Activated CD4-positive, CD25-positive, alpha-beta regulatory T cell treated with anti-CD3 and anti-CD28 coated beads, Interleukin-2, amount 50 U/mL, for 16 hours (primary cell): ENCODE data around the gene SLC13A2.
"Not testable (repeated sequence)": the region's sequence is repeated elsewhere in the genome, so short reads cannot be mapped to it uniquely, and the experiment has no call there.

Experiments
- DNase-seq: peaks from one replicate; pipeline ENCODE4 v3.0.0-alpha.2; 2020; ENCODE audit warnings: low read depth, low spot score

The SLC13A2 gene

GRCh38 chr17:28473542-28473941 is at the start of gene SLC13A2:
SLC13A2 (plus strand) TSS chr17:28473644; CDS start chr17:28473713, 69 bp downstream.
- no peak for DNase-seq

GRCh38 chr17:28425206-28425605 is 48.2 kb upstream of the SLC13A2 start:
- no peak for DNase-seq

GRCh38 chr17:28426081-28426519 is 47.3 kb upstream of the SLC13A2 start:
- DNase-seq = no peak

GRCh38 chr17:28427371-28427770 is 46.1 kb upstream of the SLC13A2 start:
- DNase-seq = no peak

- DNase-seq = not testable (repeated sequence)
These were observed 45.5 kb upstream of the SLC13A2 start for GRCh38 chr17:28427982-28428381.

- DNase-seq = no peak
These were observed 39.7 kb upstream of the SLC13A2 start for GRCh38 chr17:28433721-28434120.

GRCh38 chr17:28434326-28434725 is 39.1 kb upstream of the SLC13A2 start:
- not testable (repeated sequence) for DNase-seq

- no peak for DNase-seq
These were observed 29.4 kb upstream of the SLC13A2 start for GRCh38 chr17:28443901-28444638.

GRCh38 chr17:28446716-28447395 is 26.6 kb upstream of the SLC13A2 start:
- DNase-seq = no peak

GRCh38 chr17:28447396-28447760 is 26.1 kb upstream of the SLC13A2 start:
- DNase-seq = no peak

- no peak for DNase-seq
These were observed 23.6 kb upstream of the SLC13A2 start for GRCh38 chr17:28449859-28450258.

GRCh38 chr17:28457890-28458289 is 15.6 kb upstream of the SLC13A2 start:
- no peak for DNase-seq

GRCh38 chr17:28458881-28459280 is 14.6 kb upstream of the SLC13A2 start:
- not testable (repeated sequence) for DNase-seq

GRCh38 chr17:28460901-28461300 is 12.5 kb upstream of the SLC13A2 start:
- no peak for DNase-seq

- no peak for DNase-seq
These were observed 7.4 kb upstream of the SLC13A2 start for GRCh38 chr17:28466001-28466400.

GRCh38 chr17:28466521-28467048 is 6.9 kb upstream of the SLC13A2 start:
- no peak for DNase-seq

- DNase-seq = no peak
These were observed 5.9 kb upstream of the SLC13A2 start for GRCh38 chr17:28467456-28468025.

GRCh38 chr17:28468033-28468735 is 5.3 kb upstream of the SLC13A2 start:
- DNase-seq = not testable (repeated sequence)

- DNase-seq = no peak
These were observed 4.7 kb upstream of the SLC13A2 start for GRCh38 chr17:28468781-28469180.

GRCh38 chr17:28469376-28469775 is 4.1 kb upstream of the SLC13A2 start:
- DNase-seq = no peak

- DNase-seq = no peak
These were observed 3.1 kb upstream of the SLC13A2 start for GRCh38 chr17:28470266-28470913.
